Thyroid gland (tissue), 4 donors: ENCODE results near the gene WDR59.

ENCODE experiments used
- POLR2A ChIP-seq, 2 donors: fragments of 450-650 bp; IDR thresholded peaks; one replicate each; pipeline ENCODE4 v1.6.1; 2017; ENCODE audit warnings: antibody characterized with exemption in 2 of 2, mild to moderate bottlenecking in 2 of 2, moderate library complexity in 1 of 2
- TF ChIP-seq, protein P1 (sequence below), 6 experiments: fragments of 200-600 bp in 3 of 6; fragments of 450-650 bp in 3 of 6; sonication (generic) in 3 of 6; IDR thresholded peaks; one replicate each; pipeline ENCODE4 v1.5.1; 2016 to 2019; ENCODE audit warnings: antibody characterized with exemption in 6 of 6, mild to moderate bottlenecking in 2 of 6, inconsistent platforms in 1 of 6, moderate library complexity in 1 of 6

DNA sequence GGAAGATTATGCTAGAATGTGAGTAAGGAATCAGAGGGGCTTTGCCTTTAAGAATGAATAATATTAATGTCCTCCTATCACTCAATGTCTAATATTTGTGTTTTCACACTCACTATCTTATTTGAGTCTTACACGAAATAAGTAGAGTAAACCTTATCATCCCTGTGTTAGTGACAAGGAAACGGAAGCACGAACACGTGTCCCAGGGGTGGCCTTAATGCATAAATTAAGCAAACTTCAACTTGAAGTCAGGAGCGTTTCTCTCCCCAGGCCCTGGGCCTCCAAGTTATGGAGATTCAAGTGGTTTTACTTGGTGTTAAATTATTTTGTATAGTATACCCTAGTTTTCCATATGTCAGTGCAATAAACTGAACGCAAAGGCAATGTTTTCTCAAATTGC is 96.0 kb downstream of the WDR59 start:
- TF ChIP-seq, protein P1, sequence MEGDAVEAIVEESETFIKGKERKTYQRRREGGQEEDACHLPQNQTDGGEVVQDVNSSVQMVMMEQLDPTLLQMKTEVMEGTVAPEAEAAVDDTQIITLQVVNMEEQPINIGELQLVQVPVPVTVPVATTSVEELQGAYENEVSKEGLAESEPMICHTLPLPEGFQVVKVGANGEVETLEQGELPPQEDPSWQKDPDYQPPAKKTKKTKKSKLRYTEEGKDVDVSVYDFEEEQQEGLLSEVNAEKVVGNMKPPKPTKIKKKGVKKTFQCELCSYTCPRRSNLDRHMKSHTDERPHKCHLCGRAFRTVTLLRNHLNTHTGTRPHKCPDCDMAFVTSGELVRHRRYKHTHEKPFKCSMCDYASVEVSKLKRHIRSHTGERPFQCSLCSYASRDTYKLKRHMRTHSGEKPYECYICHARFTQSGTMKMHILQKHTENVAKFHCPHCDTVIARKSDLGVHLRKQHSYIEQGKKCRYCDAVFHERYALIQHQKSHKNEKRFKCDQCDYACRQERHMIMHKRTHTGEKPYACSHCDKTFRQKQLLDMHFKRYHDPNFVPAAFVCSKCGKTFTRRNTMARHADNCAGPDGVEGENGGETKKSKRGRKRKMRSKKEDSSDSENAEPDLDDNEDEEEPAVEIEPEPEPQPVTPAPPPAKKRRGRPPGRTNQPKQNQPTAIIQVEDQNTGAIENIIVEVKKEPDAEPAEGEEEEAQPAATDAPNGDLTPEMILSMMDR (IDR thresholded peaks at IDR 0.05), result no peak
- no peak for TF ChIP-seq POLR2A (IDR thresholded peaks at IDR 0.05)
